ENCODE measurements around the gene CAPN11.

The CAPN11 gene

GRCh38 chr6:44171899-44172546 is 13.4 kb downstream of the CAPN11 start:
- Histone ChIP-seq H3K4me1 (no peaks in the 10 kb centered on the region), H3K27ac (no peak overlapping the region), H3K4me2 (ENCODE audit: low read length) (no peak overlapping the region), H3K9me3 (ENCODE audit: control insufficient read depth, low read length) (no peaks in the 10 kb centered on the region), H3K9ac (no peak overlapping the region), H3K4me3 (ENCODE audit: low read depth, low read length) (no peak overlapping the region), H3K79me2 (no peaks in the 10 kb centered on the region), H2AFZ (no peak overlapping the region), H3K36me3 (ENCODE audit: control insufficient read depth, insufficient read depth, low read length) (no peaks in the 10 kb centered on the region), H3K27me3 (ENCODE audit: control insufficient read depth, insufficient read depth, low read length) (no peaks in the 10 kb centered on the region)
- TF ChIP-seq CTCF (IDR thresholded peaks at IDR 0.05) = no peak

GRCh38 chr6:44172731-44173500 is 14.3 kb downstream of the CAPN11 start:
- no peaks in the 10 kb centered on the region for H3K4me1 ChIP-seq
- no peaks in the 10 kb centered on the region for H3K27me3 ChIP-seq (ENCODE audit: control insufficient read depth, insufficient read depth, low read length)
- H3K9ac ChIP-seq = no peak overlapping the region
- peak; percentile 89 for TF ChIP-seq CTCF (IDR thresholded peaks at IDR 0.05)
- no peaks in the 10 kb centered on the region for H3K79me2 ChIP-seq
- no peak overlapping the region for H3K4me2 ChIP-seq (ENCODE audit: low read length)
- H3K27ac ChIP-seq = no peak overlapping the region
- H2AFZ ChIP-seq = peak overlapping the region; percentile 5
- no peaks in the 10 kb centered on the region for H3K9me3 ChIP-seq (ENCODE audit: control insufficient read depth, low read length)
- H3K4me3 ChIP-seq (ENCODE audit: low read depth, low read length) = no peak overlapping the region
- no peaks in the 10 kb centered on the region for H3K36me3 ChIP-seq (ENCODE audit: control insufficient read depth, insufficient read depth, low read length)

- H3K9me3 ChIP-seq (ENCODE audit: control insufficient read depth, low read length) = no peaks in the 10 kb centered on the region
- no peak for TF ChIP-seq CTCF (IDR thresholded peaks at IDR 0.05)
- H3K27me3 ChIP-seq (ENCODE audit: control insufficient read depth, insufficient read depth, low read length) = no peaks in the 10 kb centered on the region
- no peak overlapping the region for H3K4me2 ChIP-seq (ENCODE audit: low read length)
- H2AFZ ChIP-seq = no peak overlapping the region
- H3K79me2 ChIP-seq = no peaks in the 10 kb centered on the region
- H3K9ac ChIP-seq = no peak overlapping the region
- no peaks in the 10 kb centered on the region for H3K36me3 ChIP-seq (ENCODE audit: control insufficient read depth, insufficient read depth, low read length)
- no peak overlapping the region for H3K4me3 ChIP-seq (ENCODE audit: low read depth, low read length)
- H3K4me1 ChIP-seq = no peaks in the 10 kb centered on the region
- H3K27ac ChIP-seq = no peak overlapping the region
Measured at GRCh38 chr6:44176130-44176761, 17.6 kb downstream of the CAPN11 start.

GRCh38 chr6:44176762-44177509 is 18.3 kb downstream of the CAPN11 start:
- Histone ChIP-seq H3K9me3 (ENCODE audit: control insufficient read depth, low read length) (no peaks in the 10 kb centered on the region), H3K4me3 (ENCODE audit: low read depth, low read length) (no peak overlapping the region), H3K4me1 (no peaks in the 10 kb centered on the region), H3K4me2 (ENCODE audit: low read length) (no peak overlapping the region), H3K27me3 (ENCODE audit: control insufficient read depth, insufficient read depth, low read length) (no peaks in the 10 kb centered on the region), H3K27ac (no peak overlapping the region), H3K79me2 (no peaks in the 10 kb centered on the region), H3K9ac (no peak overlapping the region), H2AFZ (no peak overlapping the region), H3K36me3 (ENCODE audit: control insufficient read depth, insufficient read depth, low read length) (no peaks in the 10 kb centered on the region)
- no peak for TF ChIP-seq CTCF (IDR thresholded peaks at IDR 0.05)

Data from parathyroid adenoma (tissue), 2 donors.